GM23248 (cell line): ENCODE measurements around the gene COMMD7.

ENCODE experiments used
- EZH2 ChIP-seq: fragments of 200-600 bp; sonication (generic); IDR thresholded peaks from 2 replicates; pipeline ENCODE4 v1.6.1; 2018; ENCODE audit warnings: antibody characterized with exemption, mild to moderate bottlenecking; ENCODE audit not compliant: insufficient read depth, poor library complexity, severe bottlenecking
- EZH2phosphoT487 ChIP-seq: fragments of 200-600 bp; sonication (generic); IDR thresholded peaks from 2 replicates; pipeline ENCODE4 v1.6.1; 2018; ENCODE audit warnings: antibody characterized with exemption, moderate library complexity, mild to moderate bottlenecking, low read depth; ENCODE audit not compliant: insufficient read depth

- TF ChIP-seq EZH2 (no peak), EZH2phosphoT487 (no peak)
These were observed 30.0 kb upstream of the COMMD7 start for GRCh38 chr20:32773223-32773622.
